Measurements from ENCODE around the gene ALLC.

The ALLC gene

GRCh38 chr2:3696545-3696944 is 38.5 kb downstream of the ALLC start:
- H3K9me3 ChIP-seq (ENCODE audit: insufficient read depth, low read length, severe bottlenecking): no peaks in the 10 kb centered on the region
- TF ChIP-seq CTCF (IDR thresholded peaks at IDR 0.05; ENCODE audit: borderline replicate concordance, extremely low read depth, low read length, poor library complexity, severe bottlenecking) (no peak), EZH2 (IDR thresholded peaks at IDR 0.05; ENCODE audit: borderline replicate concordance, low read depth, low read length, severe bottlenecking) (no peak)
- H3K4me3 ChIP-seq (ENCODE audit: low read depth in 1 of 2, low read length in 2 of 2): no peak overlapping the region
- H3K27ac ChIP-seq (ENCODE audit: low read length): no peak overlapping the region
- ATAC-seq (ENCODE audit: insufficient read depth, low read depth) (no peak), DNase-seq (no peak)
- no peak overlapping the region for H2AFZ ChIP-seq (ENCODE audit: low read depth, low read length)
- no peak overlapping the region for H3K9ac ChIP-seq (ENCODE audit: low read depth, low read length)
- no peak overlapping the region for H3K4me2 ChIP-seq (ENCODE audit: insufficient read depth, low read length)
- H3K27me3 ChIP-seq (ENCODE audit: insufficient read depth, low read length, poor library complexity): no peaks in the 10 kb centered on the region
- no peaks in the 10 kb centered on the region for H3K79me2 ChIP-seq (ENCODE audit: insufficient read depth, low read length)
- H4K20me1 ChIP-seq (ENCODE audit: insufficient read depth, low read length): no peaks in the 10 kb centered on the region
- H3K36me3 ChIP-seq (ENCODE audit: insufficient read depth, low read length): no peaks in the 10 kb centered on the region
- H3K4me1 ChIP-seq (ENCODE audit: insufficient read depth, low read length): no peaks in the 10 kb centered on the region

GRCh38 chr2:3701071-3701470 is 43.1 kb downstream of the ALLC start:
- Histone ChIP-seq H3K9ac (ENCODE audit: low read depth, low read length) (no peak overlapping the region), H2AFZ (ENCODE audit: low read depth, low read length) (no peak overlapping the region), H3K4me1 (ENCODE audit: insufficient read depth, low read length) (no peaks in the 10 kb centered on the region), H3K4me2 (ENCODE audit: insufficient read depth, low read length) (no peak overlapping the region), H3K79me2 (ENCODE audit: insufficient read depth, low read length) (no peaks in the 10 kb centered on the region), H3K9me3 (ENCODE audit: insufficient read depth, low read length, severe bottlenecking) (no peaks in the 10 kb centered on the region), H4K20me1 (ENCODE audit: insufficient read depth, low read length) (no peaks in the 10 kb centered on the region), H3K36me3 (ENCODE audit: insufficient read depth, low read length) (no peaks in the 10 kb centered on the region), H3K27ac (ENCODE audit: low read length) (no peak overlapping the region), H3K27me3 (ENCODE audit: insufficient read depth, low read length, poor library complexity) (no peaks in the 10 kb centered on the region), H3K4me3 (ENCODE audit: low read depth in 1 of 2, low read length in 2 of 2) (no peak overlapping the region)
- DNase-seq: no peak
- ATAC-seq (ENCODE audit: insufficient read depth, low read depth): no peak
- TF ChIP-seq CTCF (IDR thresholded peaks at IDR 0.05; ENCODE audit: borderline replicate concordance, extremely low read depth, low read length, poor library complexity, severe bottlenecking): no peak
- TF ChIP-seq EZH2 (IDR thresholded peaks at IDR 0.05; ENCODE audit: borderline replicate concordance, low read depth, low read length, severe bottlenecking): no peak

DNA sequence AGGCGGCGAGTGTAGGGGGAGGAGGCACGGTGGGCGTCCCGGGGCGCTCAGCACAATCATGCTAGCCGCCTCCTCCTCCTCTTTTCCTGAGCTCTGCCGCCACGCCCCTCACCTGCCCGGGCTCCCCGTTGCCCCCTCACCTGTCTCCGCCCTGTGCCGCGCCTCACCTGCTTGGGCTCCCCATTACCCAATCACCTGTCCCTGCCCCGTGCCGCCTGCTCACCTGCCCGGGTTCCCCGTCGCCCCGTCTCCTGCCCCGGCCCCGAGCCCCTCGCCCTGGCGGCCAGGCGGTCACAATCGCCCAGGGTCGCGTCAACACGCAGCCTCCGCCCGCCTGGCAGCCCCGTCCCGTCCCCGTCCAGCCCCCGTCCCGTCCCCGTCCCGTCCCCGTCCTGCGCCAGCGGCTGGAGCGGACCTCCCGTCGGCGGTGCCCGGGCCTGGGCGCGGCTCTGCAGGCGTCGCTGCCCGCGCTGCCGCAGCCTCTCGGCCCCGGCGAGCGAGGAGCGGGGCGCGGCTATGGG is 45.3 kb downstream of the ALLC start, which contains the start of gene DCDC2C:
TSS of gene DCDC2C (plus strand) at position 340 of the 521 bp plus-strand sequence. CDS start at position 517, 177 bp downstream.
- DNase-seq (no peak), ATAC-seq (ENCODE audit: insufficient read depth, low read depth) (no peak)
- Histone ChIP-seq H3K4me3 (ENCODE audit: low read depth in 1 of 2, low read length in 2 of 2) (no peak within 1 kb of the TSS), H3K27me3 (ENCODE audit: insufficient read depth, low read length, poor library complexity) (no peaks in the 10 kb centered on the region), H3K9ac (ENCODE audit: low read depth, low read length) (no peak within 1 kb of the TSS), H3K4me1 (ENCODE audit: insufficient read depth, low read length) (no peaks in the 10 kb centered on the region), H3K36me3 (ENCODE audit: insufficient read depth, low read length) (no peaks in the 10 kb centered on the region), H3K4me2 (ENCODE audit: insufficient read depth, low read length) (no peak within 1 kb of the TSS), H4K20me1 (ENCODE audit: insufficient read depth, low read length) (no peaks in the 10 kb centered on the region), H2AFZ (ENCODE audit: low read depth, low read length) (no peak within 1 kb of the TSS), H3K27ac (ENCODE audit: low read length) (no peak within 1 kb of the TSS), H3K79me2 (ENCODE audit: insufficient read depth, low read length) (no peaks in the 10 kb centered on the region), H3K9me3 (ENCODE audit: insufficient read depth, low read length, severe bottlenecking) (no peaks in the 10 kb centered on the region)
- TF ChIP-seq CTCF (IDR thresholded peaks at IDR 0.05; ENCODE audit: borderline replicate concordance, extremely low read depth, low read length, poor library complexity, severe bottlenecking): no peak
- no peak for TF ChIP-seq EZH2 (IDR thresholded peaks at IDR 0.05; ENCODE audit: borderline replicate concordance, low read depth, low read length, severe bottlenecking)
